ENCODE data around the gene B9D1. TPM values are rescaled to one million over a fixed set of nuclear protein-coding genes. Genes with fewer than 3 reads are reported as not detected.
A peak's percentile ranks its signal among the peaks of the same experiment; 100 is the strongest.

B9D1 gene
- total and polyA plus RNA-seq, 2 of the 13 experiments (the other 11 are each of a cell fraction or from before 2014, with no cell fraction given), result 27.7 to 31.1 TPM

- TF ChIP-seq, protein P1, sequence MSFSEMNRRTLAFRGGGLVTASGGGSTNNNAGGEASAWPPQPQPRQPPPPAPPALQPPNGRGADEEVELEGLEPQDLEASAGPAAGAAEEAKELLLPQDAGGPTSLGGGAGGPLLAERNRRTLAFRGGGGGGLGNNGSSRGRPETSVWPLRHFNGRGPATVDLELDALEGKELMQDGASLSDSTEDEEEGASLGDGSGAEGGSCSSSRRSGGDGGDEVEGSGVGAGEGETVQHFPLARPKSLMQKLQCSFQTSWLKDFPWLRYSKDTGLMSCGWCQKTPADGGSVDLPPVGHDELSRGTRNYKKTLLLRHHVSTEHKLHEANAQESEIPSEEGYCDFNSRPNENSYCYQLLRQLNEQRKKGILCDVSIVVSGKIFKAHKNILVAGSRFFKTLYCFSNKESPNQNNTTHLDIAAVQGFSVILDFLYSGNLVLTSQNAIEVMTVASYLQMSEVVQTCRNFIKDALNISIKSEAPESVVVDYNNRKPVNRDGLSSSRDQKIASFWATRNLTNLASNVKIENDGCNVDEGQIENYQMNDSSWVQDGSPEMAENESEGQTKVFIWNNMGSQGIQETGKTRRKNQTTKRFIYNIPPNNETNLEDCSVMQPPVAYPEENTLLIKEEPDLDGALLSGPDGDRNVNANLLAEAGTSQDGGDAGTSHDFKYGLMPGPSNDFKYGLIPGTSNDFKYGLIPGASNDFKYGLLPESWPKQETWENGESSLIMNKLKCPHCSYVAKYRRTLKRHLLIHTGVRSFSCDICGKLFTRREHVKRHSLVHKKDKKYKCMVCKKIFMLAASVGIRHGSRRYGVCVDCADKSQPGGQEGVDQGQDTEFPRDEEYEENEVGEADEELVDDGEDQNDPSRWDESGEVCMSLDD (CRISPR knock-in tag; IDR thresholded peaks at IDR 0.05; ENCODE audit: borderline replicate concordance), result 0 out of 2 replicates have a peak, but pooled peaks have one; percentile 64
- TF ChIP-seq, protein P2, sequence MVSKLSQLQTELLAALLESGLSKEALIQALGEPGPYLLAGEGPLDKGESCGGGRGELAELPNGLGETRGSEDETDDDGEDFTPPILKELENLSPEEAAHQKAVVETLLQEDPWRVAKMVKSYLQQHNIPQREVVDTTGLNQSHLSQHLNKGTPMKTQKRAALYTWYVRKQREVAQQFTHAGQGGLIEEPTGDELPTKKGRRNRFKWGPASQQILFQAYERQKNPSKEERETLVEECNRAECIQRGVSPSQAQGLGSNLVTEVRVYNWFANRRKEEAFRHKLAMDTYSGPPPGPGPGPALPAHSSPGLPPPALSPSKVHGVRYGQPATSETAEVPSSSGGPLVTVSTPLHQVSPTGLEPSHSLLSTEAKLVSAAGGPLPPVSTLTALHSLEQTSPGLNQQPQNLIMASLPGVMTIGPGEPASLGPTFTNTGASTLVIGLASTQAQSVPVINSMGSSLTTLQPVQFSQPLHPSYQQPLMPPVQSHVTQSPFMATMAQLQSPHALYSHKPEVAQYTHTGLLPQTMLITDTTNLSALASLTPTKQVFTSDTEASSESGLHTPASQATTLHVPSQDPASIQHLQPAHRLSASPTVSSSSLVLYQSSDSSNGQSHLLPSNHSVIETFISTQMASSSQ (IDR thresholded peaks at IDR 0.05; ENCODE audit: low read depth), result no peak
- TF ChIP-seq, protein P2 (CRISPR knock-in tag; IDR thresholded peaks at IDR 0.05; ENCODE audit: borderline replicate concordance), result peak; percentile 63; the same call in 1 of the 2 replicates
- TF ChIP-seq ZNF263 (CRISPR knock-in tag; IDR thresholded peaks at IDR 0.05), result peak; percentile 14; the same call in 1 of the 2 replicates
- TF ChIP-seq PPARG (CRISPR knock-in tag; conservative IDR thresholded peaks at IDR 0.05), result no peak
- no peak for TF ChIP-seq ZNF562 (CRISPR knock-in tag; IDR thresholded peaks at IDR 0.05; ENCODE audit: borderline replicate concordance)
- TF ChIP-seq, protein P3, sequence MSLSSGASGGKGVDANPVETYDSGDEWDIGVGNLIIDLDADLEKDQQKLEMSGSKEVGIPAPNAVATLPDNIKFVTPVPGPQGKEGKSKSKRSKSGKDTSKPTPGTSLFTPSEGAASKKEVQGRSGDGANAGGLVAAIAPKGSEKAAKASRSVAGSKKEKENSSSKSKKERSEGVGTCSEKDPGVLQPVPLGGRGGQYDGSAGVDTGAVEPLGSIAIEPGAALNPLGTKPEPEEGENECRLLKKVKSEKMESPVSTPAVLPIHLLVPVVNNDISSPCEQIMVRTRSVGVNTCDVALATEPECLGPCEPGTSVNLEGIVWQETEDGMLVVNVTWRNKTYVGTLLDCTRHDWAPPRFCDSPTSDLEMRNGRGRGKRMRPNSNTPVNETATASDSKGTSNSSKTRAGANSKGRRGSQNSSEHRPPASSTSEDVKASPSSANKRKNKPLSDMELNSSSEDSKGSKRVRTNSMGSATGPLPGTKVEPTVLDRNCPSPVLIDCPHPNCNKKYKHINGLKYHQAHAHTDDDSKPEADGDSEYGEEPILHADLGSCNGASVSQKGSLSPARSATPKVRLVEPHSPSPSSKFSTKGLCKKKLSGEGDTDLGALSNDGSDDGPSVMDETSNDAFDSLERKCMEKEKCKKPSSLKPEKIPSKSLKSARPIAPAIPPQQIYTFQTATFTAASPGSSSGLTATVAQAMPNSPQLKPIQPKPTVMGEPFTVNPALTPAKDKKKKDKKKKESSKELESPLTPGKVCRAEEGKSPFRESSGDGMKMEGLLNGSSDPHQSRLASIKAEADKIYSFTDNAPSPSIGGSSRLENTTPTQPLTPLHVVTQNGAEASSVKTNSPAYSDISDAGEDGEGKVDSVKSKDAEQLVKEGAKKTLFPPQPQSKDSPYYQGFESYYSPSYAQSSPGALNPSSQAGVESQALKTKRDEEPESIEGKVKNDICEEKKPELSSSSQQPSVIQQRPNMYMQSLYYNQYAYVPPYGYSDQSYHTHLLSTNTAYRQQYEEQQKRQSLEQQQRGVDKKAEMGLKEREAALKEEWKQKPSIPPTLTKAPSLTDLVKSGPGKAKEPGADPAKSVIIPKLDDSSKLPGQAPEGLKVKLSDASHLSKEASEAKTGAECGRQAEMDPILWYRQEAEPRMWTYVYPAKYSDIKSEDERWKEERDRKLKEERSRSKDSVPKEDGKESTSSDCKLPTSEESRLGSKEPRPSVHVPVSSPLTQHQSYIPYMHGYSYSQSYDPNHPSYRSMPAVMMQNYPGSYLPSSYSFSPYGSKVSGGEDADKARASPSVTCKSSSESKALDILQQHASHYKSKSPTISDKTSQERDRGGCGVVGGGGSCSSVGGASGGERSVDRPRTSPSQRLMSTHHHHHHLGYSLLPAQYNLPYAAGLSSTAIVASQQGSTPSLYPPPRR (CRISPR knock-in tag; IDR thresholded peaks at IDR 0.05; ENCODE audit: borderline replicate concordance), result peak; percentile 56; the same call in 1 of the 2 replicates
- TF ChIP-seq, protein P4, sequence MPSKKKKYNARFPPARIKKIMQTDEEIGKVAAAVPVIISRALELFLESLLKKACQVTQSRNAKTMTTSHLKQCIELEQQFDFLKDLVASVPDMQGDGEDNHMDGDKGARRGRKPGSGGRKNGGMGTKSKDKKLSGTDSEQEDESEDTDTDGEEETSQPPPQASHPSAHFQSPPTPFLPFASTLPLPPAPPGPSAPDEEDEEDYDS (CRISPR knock-in tag; IDR thresholded peaks at IDR 0.05), result peak; percentile 55; the same call in 1 of the 2 replicates
- no peak for TF ChIP-seq KAT7 (CRISPR knock-in tag; IDR thresholded peaks at IDR 0.05; ENCODE audit: borderline replicate concordance)
- no peak for TF ChIP-seq ZNF678 (CRISPR knock-in tag; IDR thresholded peaks at IDR 0.05)
- no peak for TF ChIP-seq ARID2 (CRISPR knock-in tag; IDR thresholded peaks at IDR 0.05; ENCODE audit: borderline replicate concordance)
- TF ChIP-seq ZNF431 (CRISPR knock-in tag; IDR thresholded peaks at IDR 0.05; ENCODE audit: borderline replicate concordance, low read depth), result no peak
- TF ChIP-seq, protein P5, sequence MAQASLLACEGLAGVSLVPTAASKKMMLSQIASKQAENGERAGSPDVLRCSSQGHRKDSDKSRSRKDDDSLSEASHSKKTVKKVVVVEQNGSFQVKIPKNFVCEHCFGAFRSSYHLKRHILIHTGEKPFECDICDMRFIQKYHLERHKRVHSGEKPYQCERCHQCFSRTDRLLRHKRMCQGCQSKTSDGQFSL (CRISPR knock-in tag; IDR thresholded peaks at IDR 0.05), result no peak
These were observed 15.3 kb upstream of the B9D1 start (continued) for GRCh38 chr17:19377602-19378415.
